Fibroblast of lung (primary cell): ENCODE data around the gene CRPPA.

Experiments used
- CTCF ChIP-seq, 2 donors: IDR thresholded peaks in 1 of 2; conservative IDR thresholded peaks in 1 of 2; 1 replicate in 1 of 2; 2 replicates in 1 of 2; pipeline ENCODE4 v1.5.1; 2011 to 2012; ENCODE audit warnings: low read length in 2 of 2, control low read depth in 1 of 2, inconsistent platforms in 1 of 2, low read depth in 1 of 2, mild to moderate bottlenecking in 1 of 2
- EZH2 ChIP-seq: IDR thresholded peaks from 2 replicates; pipeline ENCODE4 v1.5.1; 2012; ENCODE audit warnings: low read length, control low read depth, mild to moderate bottlenecking; ENCODE audit errors: missing control alignments

- TF ChIP-seq CTCF (conservative IDR thresholded peaks at IDR 0.05 in 1 of 2, IDR thresholded peaks at IDR 0.05 in 1 of 2; ENCODE audit: low read depth in 1 of 2, low read length in 2 of 2) (no peak), EZH2 (no peak)
Observed at GRCh38 chr7:16411391-16411790, 9.9 kb downstream of the CRPPA start.
